SK-N-SH (cell line): ENCODE results near the gene ASTN2. TPM values are rescaled to one million over a fixed set of nuclear protein-coding genes. Genes with fewer than 3 reads are reported as not detected.

Source experiments
- CTCF ChIA-PET: fragments of 300-600, 350-600 bp; formaldehyde crosslinking; extraction: SDS; loops from one replicate; lab custom pipeline; 2021; lab: Yijun Ruan, JAX
- POLR2A ChIA-PET: fragments of 350-600 bp; sonication (Branson Sonifier 250); formaldehyde crosslinking; extraction: SDS; loops from one replicate; lab custom pipeline; 2020; ENCODE audit warnings: antibody characterized with exemption, inconsistent platforms; lab: Yijun Ruan, JAX
- DNase-seq: peaks from one replicate; pipeline ENCODE4 v3.0.0; 2012
- H2AFZ ChIP-seq: fragments of 200-600 bp; sonication (generic); 2 replicates; pipeline ENCODE4 v1.8.1; 2016; ENCODE audit warnings: antibody characterized with exemption, mild to moderate bottlenecking, low read depth
- H3F3A ChIP-seq: fragments of 200-600 bp; sonication (generic); replicated peaks from 2 replicates; pipeline ENCODE3; 2016; ENCODE audit warnings: antibody characterized with exemption, mild to moderate bottlenecking; ENCODE audit not compliant: insufficient read depth
- H3K27ac ChIP-seq, 2 experiments: fragments of 200-500 bp in 1 of 2; fragments of 200-600 bp in 1 of 2; sonication (Bioruptor generic) in 1 of 2; sonication (generic), shearing (Covaris generic) in 1 of 2; 2 replicates each; pipeline versions ENCODE4 v1.5.1 to v1.6.1; 2014 to 2016; ENCODE audit warnings: low read depth in 2 of 2, inconsistent platforms in 1 of 2, low read length in 1 of 2, mild to moderate bottlenecking in 1 of 2, mixed read lengths in 1 of 2
- H3K27me3 ChIP-seq: fragments of 200-600 bp; sonication (generic), shearing (Covaris generic); 2 replicates; pipeline ENCODE4 v1.6.1; 2016; ENCODE audit warnings: mixed run types; ENCODE audit not compliant: insufficient read depth
- H3K36me3 ChIP-seq, 2 experiments: fragments of 200-500 bp in 1 of 2; fragments of 200-600 bp in 1 of 2; sonication (Bioruptor generic) in 1 of 2; sonication (generic) in 1 of 2; replicated peaks in 1 of 2; 2 replicates each; pipeline versions ENCODE3 to v1.5.1; 2014 to 2016; ENCODE audit warnings: low read length in 1 of 2, mild to moderate bottlenecking in 1 of 2; ENCODE audit not compliant: insufficient read depth in 2 of 2, control insufficient read depth in 1 of 2
- H3K4me1 ChIP-seq, 2 experiments: fragments of 200-500 bp in 1 of 2; fragments of 200-600 bp in 1 of 2; sonication (Bioruptor generic) in 1 of 2; sonication (generic), shearing (Covaris generic) in 1 of 2; 2 replicates each; pipeline versions ENCODE4 v1.5.1 to v1.6.1; 2014 to 2016; ENCODE audit warnings: low read depth in 1 of 2, low read length in 1 of 2, mixed run types in 1 of 2; ENCODE audit not compliant: insufficient read depth in 2 of 2, control insufficient read depth in 1 of 2
- H3K4me2 ChIP-seq: fragments of 200-600 bp; sonication (generic), shearing (Covaris generic); 2 replicates; pipeline ENCODE4 v1.6.1; 2017; ENCODE audit warnings: mixed run types
- H3K4me3 ChIP-seq, 2 experiments: fragments of 200-500 bp in 1 of 2; fragments of 200-600 bp in 1 of 2; sonication (Bioruptor generic) in 1 of 2; sonication (generic), shearing (Covaris generic) in 1 of 2; 2 replicates each; pipeline versions ENCODE4 v1.5.1 to v1.8.1; 2014 to 2016; ENCODE audit warnings: low read depth in 2 of 2, inconsistent platforms in 1 of 2, low read length in 1 of 2, mild to moderate bottlenecking in 1 of 2, mixed read lengths in 1 of 2, moderate library complexity in 1 of 2
- H3K79me2 ChIP-seq: fragments of 200-600 bp; sonication (generic); 2 replicates; pipeline ENCODE4 v1.8.1; 2017; ENCODE audit warnings: mild to moderate bottlenecking; ENCODE audit not compliant: insufficient read depth
- H3K9ac ChIP-seq: fragments of 200-600 bp; sonication (generic); 2 replicates; pipeline ENCODE4 v1.6.1; 2017; ENCODE audit warnings: mixed run types
- H3K9me2 ChIP-seq: fragments of 200-600 bp; sonication (generic); 2 replicates; pipeline ENCODE4 v1.6.1; 2017; ENCODE audit warnings: mixed run types
- H3K9me3 ChIP-seq: fragments of 200-600 bp; sonication (generic); 2 replicates; pipeline ENCODE4 v1.6.1; 2017; ENCODE audit warnings: mixed run types, mild to moderate bottlenecking, moderate library complexity
- H4K20me1 ChIP-seq: fragments of 200-600 bp; sonication (generic); 2 replicates; pipeline ENCODE4 v1.6.1; 2017; ENCODE audit warnings: mild to moderate bottlenecking, mixed run types; ENCODE audit not compliant: insufficient read depth
- CHD2 ChIP-seq: fragments of 150-350 bp; IDR thresholded peaks from 2 replicates; pipeline ENCODE4 v1.6.1; 2018; ENCODE audit warnings: low read length; ENCODE audit not compliant: partially characterized antibody
- FOSL2 ChIP-seq: IDR thresholded peaks from 2 replicates; pipeline ENCODE4 v1.4.0; 2012; ENCODE audit warnings: low read depth, mild to moderate bottlenecking, moderate library complexity, borderline replicate concordance
- FOXJ3 ChIP-seq: sonication (generic); formaldehyde crosslinking; IDR thresholded peaks from 2 replicates; pipeline ENCODE4 v1.5.1; 2020; ENCODE audit warnings: mild to moderate bottlenecking, missing genetic modification reagents
- FOXM1 ChIP-seq: IDR thresholded peaks from 2 replicates; pipeline ENCODE4 v1.4.0; 2012; ENCODE audit warnings: low read depth, mild to moderate bottlenecking
- GABPA ChIP-seq: IDR thresholded peaks from 2 replicates; pipeline ENCODE4 v1.4.0; 2012; ENCODE audit warnings: low read depth, mild to moderate bottlenecking
- MAX ChIP-seq: IDR thresholded peaks from 2 replicates; pipeline ENCODE4 v1.4.0; 2012; ENCODE audit warnings: low read depth
- MXI1 ChIP-seq: IDR thresholded peaks from 2 replicates; pipeline ENCODE4 v1.6.1; 2012; ENCODE audit warnings: mild to moderate bottlenecking, low read depth, low read length, improper control_type of control experiment
- NFIC ChIP-seq: IDR thresholded peaks from 2 replicates; pipeline ENCODE4 v1.4.0; 2012; ENCODE audit warnings: borderline replicate concordance
- NRF1 ChIP-seq: IDR thresholded peaks from 2 replicates; pipeline ENCODE4 v1.6.1; 2012; ENCODE audit warnings: low read depth, mild to moderate bottlenecking, low read length
- POLR2AphosphoS5 ChIP-seq: IDR thresholded peaks from 2 replicates; pipeline ENCODE4 v1.6.1; 2012; ENCODE audit warnings: low read depth, low read length
- RCOR1 ChIP-seq: fragments of 150-350 bp; IDR thresholded peaks from 2 replicates; pipeline ENCODE4 v1.6.1; 2017; ENCODE audit warnings: antibody characterized with exemption, low read length
- REST ChIP-seq: IDR thresholded peaks from 2 replicates; pipeline ENCODE4 v1.6.1; 2012; ENCODE audit warnings: mild to moderate bottlenecking, low read depth, low read length, moderate library complexity
- RFX5 ChIP-seq: IDR thresholded peaks from 2 replicates; pipeline ENCODE4 v1.6.1; 2012; ENCODE audit warnings: mild to moderate bottlenecking, improper control_type of control experiment, low read length
- RXRA ChIP-seq: IDR thresholded peaks from 2 replicates; pipeline ENCODE4 v1.4.0; 2012; ENCODE audit warnings: low read depth, mild to moderate bottlenecking, borderline replicate concordance
- SMC3 ChIP-seq: IDR thresholded peaks from 2 replicates; pipeline ENCODE4 v1.6.1; 2012; ENCODE audit warnings: low read depth, low read length, improper control_type of control experiment
- TAF1 ChIP-seq: IDR thresholded peaks from 2 replicates; pipeline ENCODE4 v1.6.1; 2012; ENCODE audit warnings: low read depth, mild to moderate bottlenecking, low read length, moderate library complexity, borderline replicate concordance
- TEAD4 ChIP-seq: IDR thresholded peaks from 2 replicates; pipeline ENCODE4 v1.4.0; 2012; ENCODE audit warnings: mild to moderate bottlenecking, borderline replicate concordance; ENCODE audit not compliant: insufficient read depth
- USF1 ChIP-seq: IDR thresholded peaks from 2 replicates; pipeline ENCODE4 v1.4.0; 2012; ENCODE audit warnings: low read depth, borderline replicate concordance
- ZBTB33 ChIP-seq: IDR thresholded peaks from 2 replicates; pipeline ENCODE4 v1.4.0; 2012; ENCODE audit warnings: low read depth, borderline replicate concordance
- WGBS: methylation state at CpG from one replicate; pipeline ENCODE4 v1.1.6; 2017; ENCODE audit warnings: low lambda C conversion rate; 5-methylcytosine and 5-hydroxymethylcytosine counted together
- polyA plus RNA-seq, 3 experiments: library from polyadenylated mRNA; depleted of rRNA; stranded (reverse); fragments of >200 nt; gene quantifications; 2 replicates each; pipeline ENCODE4 v1.2.3, GENCODE V29; 2012

ASTN2 gene
- polyA plus RNA-seq, 1 of the 3 experiments (the other 2 are of a cell fraction), result 6.6 TPM

GRCh38 chr9:116447934-116448333 lies 966.9 kb downstream of the ASTN2 start:
- H3K4me3 ChIP-seq, result no peak overlapping the region
- no peak overlapping the region for H3K4me2 ChIP-seq
- no peak for DNase-seq
- CTCF ChIA-PET, result no interaction called here
- H3K9me2 ChIP-seq, result no peaks in the 10 kb centered on the region
- H3K9ac ChIP-seq, result no peak overlapping the region
- no peaks in the 10 kb centered on the region for H3K27me3 ChIP-seq
- POLR2A ChIA-PET, result no interaction called here
- no peaks in the 10 kb centered on the region for H3K9me3 ChIP-seq
- no peaks in the 10 kb centered on the region for H3F3A ChIP-seq
- no peak overlapping the region for H2AFZ ChIP-seq
- H3K79me2 ChIP-seq, result no peaks in the 10 kb centered on the region
- no peak overlapping the region for H3K27ac ChIP-seq
- no peaks in the 10 kb centered on the region for H4K20me1 ChIP-seq
- no peaks in the 10 kb centered on the region; a peak in 1 of 4 replicates for H3K4me1 ChIP-seq
- no peaks in the 10 kb centered on the region for H3K36me3 ChIP-seq
- TF ChIP-seq FOXJ3 (CRISPR knock-in tag) (no peak), SMC3 (no peak), TAF1 (no peak), RXRA (no peak), FOXM1 (no peak), NRF1 (no peak), REST (no peak), CHD2 (no peak), TEAD4 (no peak), FOSL2 (no peak), GABPA (no peak), RFX5 (no peak), ZBTB33 (no peak)
- TF ChIP-seq, all 33 proteins: peak for 0
- WGBS, result 82% methylated on average over 6 of the region's 6 CpGs

- Histone ChIP-seq H3K36me3 (peaks cover 0 to 12% of the 10 kb centered on the region in 2 experiments), H3K79me2 (no peaks in the 10 kb centered on the region), H3F3A (no peaks in the 10 kb centered on the region), H3K27me3 (no peaks in the 10 kb centered on the region), H4K20me1 (no peaks in the 10 kb centered on the region), H3K9me2 (no peaks in the 10 kb centered on the region), H3K4me2 (no peak overlapping the region), H3K9ac (no peak overlapping the region), H3K4me3 (no peak overlapping the region), H3K9me3 (no peaks in the 10 kb centered on the region), H3K27ac (no peak overlapping the region), H3K4me1 (no peaks in the 10 kb centered on the region; a peak in 1 of 4 replicates), H2AFZ (no peak overlapping the region)
- TF ChIP-seq MXI1 (no peak), MAX (no peak), USF1 (no peak), SMC3 (no peak), RCOR1 (no peak), RXRA (no peak), POLR2AphosphoS5 (no peak), NFIC (no peak)
- ChIA-PET POLR2A (no interaction called here), CTCF (no interaction called here)
- DNase-seq, result no peak
Measured at GRCh38 chr9:116442528-116442927, 972.3 kb downstream of the ASTN2 start.
